PC-9 (cell line): ENCODE results near the gene HES5. TPM values are rescaled to one million over a fixed set of nuclear protein-coding genes. Genes with fewer than 3 reads are reported as not detected.

Experiments used
- BruUV-seq: library from RNA; stranded (reverse); fragments of 400-500 nt; replicated peaks from 2 replicates; lab custom pipeline; 2021; lab: Mats Ljungman, UMichigan
- CTCF ChIA-PET: fragments of 300-600 bp; sonication (Branson Sonifier 250); formaldehyde crosslinking; loops from one replicate; lab custom pipeline; 2022; ENCODE audit warnings: antibody characterized with exemption; lab: Charles Lee
- POLR2A ChIA-PET: fragments of 300-600 bp; sonication (Branson Sonifier 250); formaldehyde crosslinking; loops from one replicate; lab custom pipeline; 2022; ENCODE audit warnings: antibody characterized with exemption; ENCODE audit not compliant: unreplicated experiment; lab: Charles Lee
- DNase-seq, 2 experiments: peaks; one replicate each; pipeline versions ENCODE4 v3.0.0 to v3.0.0-alpha.2; 2015 to 2022; ENCODE audit warnings: mixed read lengths in 1 of 2
- H2AFZ ChIP-seq: fragments of 200-600 bp; sonication (generic); 2 replicates; pipeline ENCODE4 v1.8.1; 2017; ENCODE audit warnings: antibody characterized with exemption
- H3F3A ChIP-seq: fragments of 200-600 bp; sonication (generic); 2 replicates; pipeline ENCODE4 v1.8.1; 2017; ENCODE audit warnings: antibody characterized with exemption, mild to moderate bottlenecking, low read depth; ENCODE audit not compliant: insufficient read depth
- H3K27ac ChIP-seq: fragments of 200-600 bp; sonication (generic); 2 replicates; pipeline ENCODE4 v1.6.1; 2016; ENCODE audit warnings: mixed run types
- H3K27me3 ChIP-seq: fragments of 200-600 bp; sonication (generic); 2 replicates; pipeline ENCODE4 v1.6.1; 2016; ENCODE audit warnings: low read depth, mixed run types; ENCODE audit not compliant: insufficient read depth
- H3K36me3 ChIP-seq: fragments of 200-600 bp; sonication (generic); 2 replicates; pipeline ENCODE4 v1.6.1; 2016; ENCODE audit warnings: low read depth, mixed run types
- H3K4me1 ChIP-seq: fragments of 200-600 bp; sonication (generic); replicated peaks from 2 replicates; pipeline ENCODE4 v1.6.1; 2016; ENCODE audit warnings: mixed run types; ENCODE audit not compliant: insufficient read depth
- H3K4me2 ChIP-seq: fragments of 200-600 bp; sonication (generic); 2 replicates; pipeline ENCODE4 v1.6.1; 2017; ENCODE audit warnings: mixed run types
- H3K4me3 ChIP-seq: fragments of 200-600 bp; sonication (generic); 2 replicates; pipeline ENCODE4 v1.6.1; 2016; ENCODE audit warnings: mixed run types
- H3K79me2 ChIP-seq: fragments of 200-600 bp; sonication (generic); 2 replicates; pipeline ENCODE4 v1.6.1; 2017; ENCODE audit warnings: low read depth, mixed run types
- H3K9me2 ChIP-seq: fragments of 200-600 bp; sonication (generic); 2 replicates; pipeline ENCODE4 v1.8.1; 2017; ENCODE audit warnings: mild to moderate bottlenecking; ENCODE audit not compliant: insufficient read depth
- H3K9me3 ChIP-seq: fragments of 200-600 bp; sonication (generic); 2 replicates; pipeline ENCODE4 v1.8.1; 2016; ENCODE audit warnings: low read depth; ENCODE audit not compliant: insufficient read depth
- H4K20me1 ChIP-seq: fragments of 200-600 bp; sonication (generic); 2 replicates; pipeline ENCODE4 v1.8.1; 2017; ENCODE audit not compliant: insufficient read depth
- CTCF ChIP-seq: fragments of 200-600 bp; sonication (generic); conservative IDR thresholded peaks from 2 replicates; pipeline ENCODE4 v1.6.1; 2017; ENCODE audit warnings: mixed run types, antibody characterized with exemption, mild to moderate bottlenecking, moderate library complexity
- EZH2 ChIP-seq: fragments of 200-600 bp; sonication (generic); IDR thresholded peaks from 2 replicates; pipeline ENCODE4 v1.8.0; 2017; ENCODE audit warnings: antibody characterized with exemption, low read depth
- intact Hi-C: fragments of 100-400 bp; cut with micrococcal nuclease; formaldehyde crosslinking; loops from one replicate; pipeline ENCODE4 v1.10.0; 2022; ENCODE audit not compliant: unreplicated experiment
- total RNA-seq: library from RNA; stranded (reverse); gene quantifications from 2 replicates; pipeline ENCODE4 v1.2.3, GENCODE V29; 2021

HES5 gene
- total RNA-seq, 1 experiment from 2014 or later: not detected

DNA sequence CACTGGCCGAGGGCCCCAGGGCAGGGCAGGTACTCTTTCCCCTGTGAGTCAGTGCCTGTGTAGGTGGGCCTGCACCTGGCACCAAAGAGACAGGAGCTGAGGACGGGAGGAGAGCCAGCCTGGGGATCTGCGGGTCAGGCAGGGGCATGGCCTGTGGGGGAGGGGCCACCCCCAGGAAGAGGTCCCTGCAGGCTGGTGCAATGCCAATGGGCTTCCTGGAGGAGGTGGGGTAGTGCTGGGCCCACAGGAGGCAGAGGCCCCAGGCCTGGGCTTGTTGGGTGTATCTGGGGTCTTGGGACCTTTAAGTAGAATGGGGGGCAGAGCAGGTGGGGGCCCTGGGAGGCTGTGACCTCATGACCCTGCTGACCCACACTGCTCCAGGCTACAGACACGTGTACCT, 30.8 kb downstream of the HES5 start:
- intact Hi-C loops: no loop called here
- no peak overlapping the region for H3K4me2 ChIP-seq
- no peaks in the 10 kb centered on the region for H3K36me3 ChIP-seq
- no peaks in the 10 kb centered on the region for H3K79me2 ChIP-seq
- H3K4me3 ChIP-seq: no peak overlapping the region
- no peak for DNase-seq
- no peak for TF ChIP-seq EZH2
- TF ChIP-seq CTCF: no peak
- no peak overlapping the region for H2AFZ ChIP-seq
- H3K9me3 ChIP-seq: no peaks in the 10 kb centered on the region
- no peak overlapping the region for H3K27ac ChIP-seq
- H4K20me1 ChIP-seq: no peaks in the 10 kb centered on the region
- no peaks in the 10 kb centered on the region for H3K27me3 ChIP-seq
- ChIA-PET POLR2A (no interaction called here), CTCF (no interaction called here)
- no TSS peak for BruUV-seq
- no peaks in the 10 kb centered on the region for H3F3A ChIP-seq
- H3K4me1 ChIP-seq: peaks cover 15% of the 10 kb centered on the region
- no peaks in the 10 kb centered on the region for H3K9me2 ChIP-seq

GRCh38 chr1:2498648-2499047, 31.4 kb downstream of the HES5 start:
- no peak overlapping the region for H3K4me2 ChIP-seq
- no peaks in the 10 kb centered on the region for H3K79me2 ChIP-seq
- intact Hi-C loops: no loop called here
- no peak for TF ChIP-seq CTCF
- TF ChIP-seq EZH2: no peak
- no peak for DNase-seq
- no peaks in the 10 kb centered on the region for H3K9me3 ChIP-seq
- no peak overlapping the region for H3K27ac ChIP-seq
- H3K36me3 ChIP-seq: no peaks in the 10 kb centered on the region
- BruUV-seq: no TSS peak
- H4K20me1 ChIP-seq: no peaks in the 10 kb centered on the region
- H3K27me3 ChIP-seq: no peaks in the 10 kb centered on the region
- ChIA-PET CTCF (no interaction called here), POLR2A (no interaction called here)
- peaks cover 21% of the 10 kb centered on the region for H3K4me1 ChIP-seq
- no peaks in the 10 kb centered on the region for H3K9me2 ChIP-seq
- H3K4me3 ChIP-seq: no peak overlapping the region
- H3F3A ChIP-seq: no peaks in the 10 kb centered on the region
- H2AFZ ChIP-seq: no peak overlapping the region

DNA sequence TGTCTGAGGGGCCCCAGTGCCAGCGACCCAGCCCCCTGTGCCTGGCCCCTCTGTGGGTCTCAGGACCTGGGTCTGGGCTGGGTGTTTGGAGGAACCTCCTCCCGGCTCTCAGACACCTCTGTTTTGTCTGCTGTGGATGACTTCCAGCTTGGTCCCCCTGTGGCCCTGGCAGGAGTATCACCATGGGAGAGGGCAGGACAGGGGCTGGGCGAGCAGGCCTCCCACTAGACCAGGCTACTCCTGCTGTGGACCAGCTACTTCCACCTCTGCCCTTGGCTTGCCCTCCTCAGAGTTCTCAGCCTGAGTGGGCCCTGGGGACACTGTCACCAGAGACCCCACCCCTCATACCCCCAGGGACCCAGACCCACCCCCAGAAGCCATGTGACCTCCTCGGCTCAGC, 32.2 kb downstream of the HES5 start:
- TF ChIP-seq CTCF (no peak), EZH2 (no peak)
- POLR2A ChIA-PET: no interaction called here
- Histone ChIP-seq H2AFZ (no peak overlapping the region), H3K36me3 (no peaks in the 10 kb centered on the region), H3F3A (no peaks in the 10 kb centered on the region), H3K27me3 (peaks cover 4% of the 10 kb centered on the region), H4K20me1 (no peaks in the 10 kb centered on the region), H3K4me3 (no peak overlapping the region), H3K9me2 (no peaks in the 10 kb centered on the region), H3K79me2 (no peaks in the 10 kb centered on the region), H3K9me3 (no peaks in the 10 kb centered on the region), H3K4me1 (peaks cover 22% of the 10 kb centered on the region), H3K4me2 (no peak overlapping the region), H3K27ac (no peak overlapping the region)
- intact Hi-C loops: no loop called here
- CTCF ChIA-PET: no interaction called here
- no peak for DNase-seq
- no TSS peak for BruUV-seq
